ENCODE data around the gene SMURF1.

DNA sequence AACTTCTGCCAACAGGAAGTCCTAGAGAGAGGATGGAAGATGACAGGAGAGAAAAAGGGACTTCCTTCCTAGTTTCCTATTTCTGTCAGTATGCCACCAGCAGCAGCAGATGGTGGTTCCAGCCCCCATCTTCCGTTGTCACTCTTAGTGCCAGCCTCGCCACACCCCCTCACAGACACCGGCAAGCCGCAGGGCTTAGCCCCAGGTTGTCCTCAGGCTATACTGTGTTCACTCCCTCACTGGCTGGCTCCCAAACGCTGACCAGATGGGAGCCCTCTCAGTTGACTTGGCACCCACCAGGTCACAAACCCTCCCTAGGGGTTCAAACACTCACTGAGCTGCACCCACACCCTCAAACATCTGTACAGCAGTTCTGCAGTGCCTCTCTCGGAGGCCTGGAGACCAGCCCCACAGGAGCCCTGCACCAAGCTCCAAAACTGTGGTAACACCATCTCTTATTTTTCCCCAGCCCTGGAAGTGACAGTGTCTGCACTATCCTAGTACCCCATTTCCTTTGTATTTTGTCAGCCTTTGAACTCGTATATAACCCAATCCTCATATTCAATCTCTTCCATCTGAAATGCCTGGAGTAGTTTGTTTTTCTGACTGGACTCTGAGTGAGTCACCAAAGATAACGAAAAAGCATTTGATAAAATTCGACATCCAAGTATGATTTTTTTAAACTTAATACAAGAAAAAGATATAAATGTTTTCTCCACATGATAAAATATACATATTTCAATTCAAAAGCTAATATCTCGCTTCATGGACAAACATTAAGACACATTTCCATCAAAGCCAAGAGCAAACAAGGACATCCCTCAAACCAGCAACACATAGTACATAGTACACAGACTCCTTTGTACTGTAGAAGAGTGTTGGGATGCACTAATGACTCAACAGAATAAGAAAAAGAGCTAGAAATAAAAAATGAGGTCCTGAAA is 34.5 kb downstream of the SMURF1 start:
- TF ChIP-seq POLR2AphosphoS5 (IDR thresholded peaks at IDR 0.05; ENCODE audit: low read depth, low read length): no peak
- TF ChIP-seq, protein P1, sequence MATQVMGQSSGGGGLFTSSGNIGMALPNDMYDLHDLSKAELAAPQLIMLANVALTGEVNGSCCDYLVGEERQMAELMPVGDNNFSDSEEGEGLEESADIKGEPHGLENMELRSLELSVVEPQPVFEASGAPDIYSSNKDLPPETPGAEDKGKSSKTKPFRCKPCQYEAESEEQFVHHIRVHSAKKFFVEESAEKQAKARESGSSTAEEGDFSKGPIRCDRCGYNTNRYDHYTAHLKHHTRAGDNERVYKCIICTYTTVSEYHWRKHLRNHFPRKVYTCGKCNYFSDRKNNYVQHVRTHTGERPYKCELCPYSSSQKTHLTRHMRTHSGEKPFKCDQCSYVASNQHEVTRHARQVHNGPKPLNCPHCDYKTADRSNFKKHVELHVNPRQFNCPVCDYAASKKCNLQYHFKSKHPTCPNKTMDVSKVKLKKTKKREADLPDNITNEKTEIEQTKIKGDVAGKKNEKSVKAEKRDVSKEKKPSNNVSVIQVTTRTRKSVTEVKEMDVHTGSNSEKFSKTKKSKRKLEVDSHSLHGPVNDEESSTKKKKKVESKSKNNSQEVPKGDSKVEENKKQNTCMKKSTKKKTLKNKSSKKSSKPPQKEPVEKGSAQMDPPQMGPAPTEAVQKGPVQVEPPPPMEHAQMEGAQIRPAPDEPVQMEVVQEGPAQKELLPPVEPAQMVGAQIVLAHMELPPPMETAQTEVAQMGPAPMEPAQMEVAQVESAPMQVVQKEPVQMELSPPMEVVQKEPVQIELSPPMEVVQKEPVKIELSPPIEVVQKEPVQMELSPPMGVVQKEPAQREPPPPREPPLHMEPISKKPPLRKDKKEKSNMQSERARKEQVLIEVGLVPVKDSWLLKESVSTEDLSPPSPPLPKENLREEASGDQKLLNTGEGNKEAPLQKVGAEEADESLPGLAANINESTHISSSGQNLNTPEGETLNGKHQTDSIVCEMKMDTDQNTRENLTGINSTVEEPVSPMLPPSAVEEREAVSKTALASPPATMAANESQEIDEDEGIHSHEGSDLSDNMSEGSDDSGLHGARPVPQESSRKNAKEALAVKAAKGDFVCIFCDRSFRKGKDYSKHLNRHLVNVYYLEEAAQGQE (IDR thresholded peaks at IDR 0.05; ENCODE audit: insufficient read depth in 1 of 2, low read depth in 2 of 2, low read length in 2 of 2): no peak

Data from PFSK-1 (cell line).